ENCODE results near the gene GPR183. TPM values are rescaled to one million over a fixed set of nuclear protein-coding genes. Genes with fewer than 3 reads are reported as not detected.
A peak's percentile ranks its signal among the peaks of the same experiment; 100 is the strongest.

The GPR183 gene
- total RNA-seq, 3 donors from 2014 or later (not counting 1 experiment from before 2014, with no cell fraction given), result 20.0 to 47.0 (median 41.1) TPM

- DNase-seq (peak in 1 of 2 donors; percentile 58), ATAC-seq (no peak)
- peaks cover 41% of the 10 kb centered on the region for H3K4me1 ChIP-seq (ENCODE audit: control insufficient read depth, insufficient read depth, low read length)
- WGBS (ENCODE audit: insufficient coverage), result 84% methylated on average over 3 of the region's 3 CpGs
- Mint-ChIP-seq H3K36me3 (no peaks in the 10 kb centered on the region), H3K27ac (peak overlapping the region; percentile 83 to 87), H3K27me3 (ENCODE audit: low read depth in 2 of 2) (no peaks in the 10 kb centered on the region), H3K4me1 (peaks cover 56 to 58% of the 10 kb centered on the region in 2 donors), H3K9me3 (no peaks in the 10 kb centered on the region), H3K4me3 (no peak overlapping the region)
- no peak overlapping the region for H3K4me3 ChIP-seq (ENCODE audit: low read length)
- H3K9me3 ChIP-seq (ENCODE audit: control insufficient read depth, insufficient read depth, low read length), result no peaks in the 10 kb centered on the region
- H3K27ac ChIP-seq (ENCODE audit: low read length), result no peak overlapping the region
- H3K36me3 ChIP-seq (ENCODE audit: control insufficient read depth, insufficient read depth, low read length), result peaks cover 20% of the 10 kb centered on the region
- no peaks in the 10 kb centered on the region for H3K27me3 ChIP-seq (ENCODE audit: control insufficient read depth, insufficient read depth, low read length)
- intact Hi-C loops (cut with micrococcal nuclease), result no loop called here
- no peak for TF ChIP-seq CTCF (IDR thresholded peaks at IDR 0.05)
Observed at GRCh38 chr13:99290894-99291293, 16.3 kb downstream of the GPR183 start.

- Mint-ChIP-seq H3K4me1 (peaks cover 46 to 52% of the 10 kb centered on the region in 2 donors), H3K36me3 (no peaks in the 10 kb centered on the region), H3K4me3 (peak overlapping the region; percentile 45), H3K9me3 (no peaks in the 10 kb centered on the region), H3K27ac (peak overlapping the region; percentile 83 to 87), H3K27me3 (ENCODE audit: low read depth in 2 of 2) (no peaks in the 10 kb centered on the region)
- Histone ChIP-seq H3K27me3 (ENCODE audit: control insufficient read depth, insufficient read depth, low read length) (no peaks in the 10 kb centered on the region), H3K4me3 (ENCODE audit: low read length) (no peak overlapping the region), H3K36me3 (ENCODE audit: control insufficient read depth, insufficient read depth, low read length) (peaks cover 9% of the 10 kb centered on the region), H3K27ac (ENCODE audit: low read length) (peak overlapping the region; percentile 48), H3K9me3 (ENCODE audit: control insufficient read depth, insufficient read depth, low read length) (no peaks in the 10 kb centered on the region), H3K4me1 (ENCODE audit: control insufficient read depth, insufficient read depth, low read length) (peaks cover 43% of the 10 kb centered on the region)
- intact Hi-C loops (cut with micrococcal nuclease), result no loop called here
- DNase-seq (peak; percentile 51 to 76), ATAC-seq (peak; percentile 89 to 96 (median 94))
- no peak for TF ChIP-seq CTCF (IDR thresholded peaks at IDR 0.05)
- WGBS (ENCODE audit: insufficient coverage), result 66% methylated on average over 7 of the region's 7 CpGs
Observed at GRCh38 chr13:99289674-99290337, 17.4 kb downstream of the GPR183 start.

- TF ChIP-seq CTCF (IDR thresholded peaks at IDR 0.05), result no peak
- H3K27me3 Mint-ChIP-seq (ENCODE audit: low read depth in 2 of 2), result no peaks in the 10 kb centered on the region
- Histone ChIP-seq H3K4me1 (ENCODE audit: control insufficient read depth, insufficient read depth, low read length) (peaks cover 43% of the 10 kb centered on the region), H3K4me3 (ENCODE audit: low read length) (no peak overlapping the region), H3K27me3 (ENCODE audit: control insufficient read depth, insufficient read depth, low read length) (no peaks in the 10 kb centered on the region), H3K36me3 (ENCODE audit: control insufficient read depth, insufficient read depth, low read length) (peaks cover 7% of the 10 kb centered on the region), H3K9me3 (ENCODE audit: control insufficient read depth, insufficient read depth, low read length) (no peaks in the 10 kb centered on the region), H3K27ac (ENCODE audit: low read length) (peak overlapping the region; percentile 13)
- no peak for ATAC-seq
- 87% methylated on average over 1 of the region's 2 CpGs for WGBS (ENCODE audit: insufficient coverage)
- H3K4me3 Mint-ChIP-seq, result peak overlapping the region; percentile 32
- no peaks in the 10 kb centered on the region for H3K36me3 Mint-ChIP-seq
- intact Hi-C loops (cut with micrococcal nuclease), result no loop called here
- H3K27ac Mint-ChIP-seq, result peak overlapping the region; percentile 83 to 87
- H3K9me3 Mint-ChIP-seq, result no peaks in the 10 kb centered on the region
- H3K4me1 Mint-ChIP-seq, result peaks cover 46 to 52% of the 10 kb centered on the region in 2 donors
- DNase-seq, result no peak
Observed at GRCh38 chr13:99289271-99289670, 17.9 kb downstream of the GPR183 start.

DNA sequence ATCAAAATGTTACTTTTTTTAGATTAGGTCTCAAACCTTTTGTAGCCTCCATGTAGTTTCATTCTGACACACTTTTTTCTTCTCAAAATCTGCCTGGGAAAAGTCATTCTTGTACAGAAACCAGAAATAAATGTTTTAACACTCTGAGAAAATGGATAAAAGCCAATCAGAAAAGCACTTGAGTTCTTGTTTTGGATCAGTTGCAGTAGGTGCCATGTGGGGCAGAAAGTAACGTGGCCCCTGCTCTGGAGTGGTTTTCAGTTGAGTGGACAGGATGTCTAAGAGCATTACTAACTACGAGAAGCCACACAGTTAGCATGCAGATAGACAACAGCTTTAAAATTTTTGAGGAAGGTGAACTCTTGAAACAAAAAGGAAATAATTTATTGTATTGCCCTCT lies 19.1 kb downstream of the GPR183 start:
- Mint-ChIP-seq H3K36me3 (no peaks in the 10 kb centered on the region), H3K27ac (peak overlapping the region; percentile 83 to 87), H3K27me3 (ENCODE audit: low read depth in 2 of 2) (no peaks in the 10 kb centered on the region), H3K4me1 (peaks cover 49 to 60% of the 10 kb centered on the region in 2 donors), H3K9me3 (no peaks in the 10 kb centered on the region), H3K4me3 (peak overlapping the region; percentile 31)
- no peak overlapping the region for H3K4me3 ChIP-seq (ENCODE audit: low read length)
- H3K27ac ChIP-seq (ENCODE audit: low read length), result peak overlapping the region; percentile 8
- peaks cover 2% of the 10 kb centered on the region for H3K36me3 ChIP-seq (ENCODE audit: control insufficient read depth, insufficient read depth, low read length)
- peaks cover 51% of the 10 kb centered on the region for H3K4me1 ChIP-seq (ENCODE audit: control insufficient read depth, insufficient read depth, low read length)
- ATAC-seq (no peak), DNase-seq (no peak)
- 13% methylated on average over 2 of the region's 2 CpGs for WGBS (ENCODE audit: insufficient coverage)
- no peaks in the 10 kb centered on the region for H3K9me3 ChIP-seq (ENCODE audit: control insufficient read depth, insufficient read depth, low read length)
- intact Hi-C loops (cut with micrococcal nuclease), result no loop called here
- no peaks in the 10 kb centered on the region for H3K27me3 ChIP-seq (ENCODE audit: control insufficient read depth, insufficient read depth, low read length)
- TF ChIP-seq CTCF (IDR thresholded peaks at IDR 0.05), result no peak

Measured in natural killer cell (primary cell).